Retinal pigment epithelial cell (primary cell): ENCODE data around the gene BICDL1.

Experiments
- DNase-seq: peaks from one replicate; pipeline ENCODE4 v3.0.0-alpha.2; 2010; ENCODE audit warnings: low read depth
- H3K4me3 ChIP-seq: 2 replicates; pipeline ENCODE4 v1.5.1; 2011; ENCODE audit warnings: mild to moderate bottlenecking, low read length, control low read depth, moderate library complexity
- CTCF ChIP-seq: conservative IDR thresholded peaks from 2 replicates; pipeline ENCODE4 v1.5.1; 2011; ENCODE audit warnings: low read depth, low read length, control low read depth, inconsistent platforms

Gene BICDL1

GRCh38 chr12:120078868-120079267, 89.8 kb downstream of the BICDL1 start:
- DNase-seq, result no peak
- no peak for TF ChIP-seq CTCF
- no peak overlapping the region for H3K4me3 ChIP-seq

DNA sequence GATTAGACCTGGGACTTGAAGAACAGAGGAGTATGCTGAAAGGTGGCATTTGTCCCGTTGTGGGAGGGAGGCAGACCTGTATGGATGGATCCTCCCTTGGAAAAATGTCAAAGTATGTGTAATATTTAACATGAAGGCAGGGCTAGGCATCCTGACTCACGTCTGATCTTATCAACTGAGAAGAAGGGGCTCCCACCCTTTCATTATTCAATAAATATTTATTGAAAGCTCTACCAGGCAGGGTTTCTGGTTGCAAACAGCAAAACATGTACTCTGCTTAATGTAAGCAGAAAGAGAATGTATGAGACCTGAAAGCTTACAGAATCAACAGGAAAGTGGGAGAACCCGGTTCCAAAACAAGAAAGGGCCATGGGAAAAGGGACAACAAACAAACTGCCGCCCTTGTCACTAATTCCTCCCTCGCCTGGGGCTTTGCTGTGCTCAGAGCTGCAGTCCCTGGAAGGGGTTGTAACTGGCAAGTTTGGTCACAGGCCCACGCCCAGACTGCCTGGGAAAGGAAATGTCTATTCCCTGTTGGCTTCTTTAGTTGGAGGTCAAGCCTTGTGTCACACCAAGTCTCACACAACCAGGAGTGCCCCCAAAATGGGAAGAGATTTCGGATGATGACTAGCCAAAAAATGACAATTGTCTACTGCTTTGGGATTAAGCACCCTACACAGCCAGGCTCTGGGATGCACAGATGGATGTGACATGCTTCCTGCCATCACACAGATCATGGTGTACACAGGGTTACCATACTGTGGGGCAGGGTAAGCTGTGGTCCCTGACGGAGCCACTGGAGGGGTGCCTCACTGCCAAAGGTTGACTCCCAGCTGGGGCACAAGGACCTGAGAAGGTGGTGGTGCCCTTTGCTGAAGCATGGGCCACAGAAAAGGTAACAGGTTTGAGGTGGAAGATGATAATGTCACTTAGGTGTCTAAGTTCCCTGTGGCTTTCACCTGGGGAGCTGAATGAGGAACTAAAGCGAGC, 90.7 kb downstream of the BICDL1 start:
- no peak for TF ChIP-seq CTCF
- no peak for DNase-seq
- no peak overlapping the region for H3K4me3 ChIP-seq

GRCh38 chr12:120081641-120082040, 92.6 kb downstream of the BICDL1 start:
- DNase-seq, result no peak
- H3K4me3 ChIP-seq, result no peak overlapping the region
- no peak for TF ChIP-seq CTCF

DNA sequence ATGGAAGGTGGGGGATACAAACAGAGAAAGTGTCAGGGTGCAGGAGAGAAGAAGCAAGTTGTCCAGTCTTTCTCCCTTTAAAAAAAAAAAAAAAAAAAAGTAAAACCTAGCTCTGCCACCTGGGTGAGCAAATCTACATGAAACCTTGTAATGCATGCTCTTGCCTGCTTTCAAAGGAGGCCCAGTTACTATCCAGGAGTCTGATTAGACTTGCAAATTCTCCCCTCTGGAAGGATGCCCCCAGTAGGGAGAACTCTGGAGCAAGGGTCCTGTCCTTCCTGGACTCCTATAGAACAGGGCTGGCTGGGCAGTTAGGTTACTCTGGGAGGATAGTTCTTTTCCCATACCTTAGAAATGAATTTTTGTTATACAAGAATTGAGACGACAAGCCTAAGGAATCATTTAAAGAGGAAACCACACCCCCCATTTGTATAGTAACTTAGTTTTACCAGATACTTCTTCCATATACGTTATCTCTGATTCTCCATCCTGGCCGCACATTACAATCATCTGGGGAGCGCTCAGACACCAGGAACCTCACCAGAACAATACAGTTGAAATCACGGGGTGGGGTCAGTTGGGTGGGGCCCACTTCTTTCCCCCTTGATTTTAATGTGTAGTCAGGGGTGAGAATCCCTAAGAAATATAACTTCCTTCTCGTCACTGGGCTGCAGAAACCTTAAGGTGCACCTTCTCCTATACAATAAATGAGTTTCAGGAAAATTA, 97.0 kb downstream of the BICDL1 start:
- TF ChIP-seq CTCF, result no peak
- no peak overlapping the region for H3K4me3 ChIP-seq

GRCh38 chr12:120086801-120087621, 98.0 kb downstream of the BICDL1 start:
- peak; percentile 93 for TF ChIP-seq CTCF
- peak; percentile 99 for DNase-seq

More for the DNA sequence above, 97.0 kb downstream of the BICDL1 start:
- DNase-seq, result no peak

GRCh38 chr12:120089105-120089504, 100.1 kb downstream of the BICDL1 start:
- no peak for TF ChIP-seq CTCF
- DNase-seq, result no peak
- no peak overlapping the region for H3K4me3 ChIP-seq

More at GRCh38 chr12:120086801-120087621, 98.0 kb downstream of the BICDL1 start:
- peak overlapping the region; percentile 60 for H3K4me3 ChIP-seq
